GM23338 (cell line): ENCODE measurements around the gene KLC1. TPM values are rescaled to one million over a fixed set of nuclear protein-coding genes. Genes with fewer than 3 reads are reported as not detected.

Source experiments
- ATAC-seq: fragments of 200-7000 bp; cut with Tn5 transposase; 3 replicates; pipeline ENCODE4 v1.9.1; 2020
- DNase-seq: peaks from one replicate; pipeline ENCODE4 v3.0.0-alpha.2; 2015; ENCODE audit warnings: low spot score
- H2AFZ ChIP-seq: fragments of 200-600 bp; sonication (generic); 2 replicates; pipeline ENCODE4 v1.8.0; 2016; ENCODE audit warnings: antibody characterized with exemption, mild to moderate bottlenecking, moderate library complexity
- H3F3A ChIP-seq: fragments of 200-600 bp; sonication (generic); replicated peaks from 2 replicates; pipeline ENCODE4 v1.8.0; 2017; ENCODE audit warnings: antibody characterized with exemption, mixed run types, low read depth
- H3K27ac ChIP-seq: fragments of 200-600 bp; sonication (generic); 2 replicates; pipeline ENCODE4 v1.6.1; 2016; ENCODE audit warnings: low read depth
- H3K27me3 ChIP-seq: fragments of 200-600 bp; sonication (generic); 2 replicates; pipeline ENCODE4 v1.8.0; 2016; ENCODE audit warnings: mild to moderate bottlenecking, mixed run types, moderate library complexity; ENCODE audit not compliant: insufficient read depth
- H3K36me3 ChIP-seq: fragments of 200-600 bp; sonication (generic); 2 replicates; pipeline ENCODE4 v1.8.0; 2016; ENCODE audit warnings: mild to moderate bottlenecking; ENCODE audit not compliant: insufficient read depth
- H3K4me1 ChIP-seq: fragments of 200-600 bp; sonication (generic); 2 replicates; pipeline ENCODE4 v1.8.0; 2016; ENCODE audit warnings: mild to moderate bottlenecking, moderate library complexity; ENCODE audit not compliant: insufficient read depth
- H3K4me2 ChIP-seq: fragments of 200-600 bp; sonication (generic); 2 replicates; pipeline ENCODE4 v1.7.1; 2017; ENCODE audit warnings: mixed run types
- H3K4me3 ChIP-seq: fragments of 200-600 bp; sonication (generic); 2 replicates; pipeline ENCODE4 v1.6.1; 2016; ENCODE audit warnings: mixed run types
- H3K79me2 ChIP-seq: fragments of 200-600 bp; sonication (generic); replicated peaks from 2 replicates; pipeline ENCODE4 v1.8.0; 2017; ENCODE audit warnings: mild to moderate bottlenecking; ENCODE audit not compliant: insufficient read depth
- H3K9me2 ChIP-seq: fragments of 200-600 bp; sonication (generic); 2 replicates; pipeline ENCODE4 v1.8.0; 2017; ENCODE audit not compliant: insufficient read depth
- H4K20me1 ChIP-seq: fragments of 200-600 bp; sonication (generic); replicated peaks from 2 replicates; pipeline ENCODE4 v1.8.0; 2017; ENCODE audit warnings: mild to moderate bottlenecking; ENCODE audit not compliant: insufficient read depth
- H3K27ac Mint-ChIP-seq: 2 replicates; pipeline ENCODE4 v1.8.0; 2020; ENCODE audit warnings: inconsistent platforms, mild to moderate bottlenecking, moderate library complexity, mixed read lengths
- H3K27me3 Mint-ChIP-seq: 3 replicates; pipeline ENCODE4 v1.8.0; 2022; ENCODE audit warnings: low read depth, mild to moderate bottlenecking, moderate library complexity, mixed read lengths, inconsistent platforms; ENCODE audit not compliant: insufficient read depth, poor library complexity
- H3K36me3 Mint-ChIP-seq: 3 replicates; pipeline ENCODE4 v1.8.0; 2021; ENCODE audit warnings: low read depth, mild to moderate bottlenecking, inconsistent platforms, moderate library complexity, mixed read lengths
- H3K4me1 Mint-ChIP-seq: 3 replicates; pipeline ENCODE4 v1.8.0; 2020; ENCODE audit warnings: mild to moderate bottlenecking, inconsistent platforms, mixed read lengths
- H3K4me3 Mint-ChIP-seq: 3 replicates; pipeline ENCODE4 v1.8.0; 2021; ENCODE audit warnings: moderate library complexity, mild to moderate bottlenecking, inconsistent platforms, mixed read lengths
- H3K9me3 Mint-ChIP-seq: 3 replicates; pipeline ENCODE4 v1.8.0; 2020; ENCODE audit warnings: moderate library complexity, mild to moderate bottlenecking, inconsistent platforms, mixed read lengths
- CTCF ChIP-seq, 2 experiments: fragments of 200-600 bp in 1 of 2; sonication (generic) in 1 of 2; conservative IDR thresholded peaks; 2 replicates each; pipeline versions ENCODE4 v1.5.1 to v1.6.1; 2016 to 2017; ENCODE audit warnings: antibody characterized with exemption in 2 of 2, low read depth in 2 of 2, mild to moderate bottlenecking in 2 of 2, moderate library complexity in 1 of 2
- ZNF462 ChIP-seq: fragments of 250-450 bp; sonication (Bioruptor Pico); IDR thresholded peaks from 2 replicates; pipeline ENCODE4 v1.5.0; 2020; ENCODE audit warnings: mild to moderate bottlenecking, moderate library complexity
- polyA plus RNA-seq: library from polyadenylated mRNA; unstranded; fragments of >200 nt; fragmentation: Nextera tagmentation; extraction: Ambion mirVana; gene quantifications from 2 replicates; pipeline ENCODE4 v1.2.1, GENCODE V29; 2016
- total RNA-seq: library from RNA; depleted of rRNA; stranded (reverse); fragments of >200 nt; shearing (Covaris generic); gene quantifications from 2 replicates; pipeline ENCODE4 v1.2.3, GENCODE V29; 2014

KLC1 gene
- total and polyA plus RNA-seq, 2 experiments from 2014 or later = 165 to 308 TPM

GRCh38 chr14:103684471-103684870 lies 55.5 kb downstream of the KLC1 start (continued):
- TF ChIP-seq ZNF462 (CRISPR knock-in tag) = no peak

GRCh38 chr14:103684871-103685270 lies 55.9 kb downstream of the KLC1 start:
- ATAC-seq (no peak), DNase-seq (no peak)
- peaks cover 9% of the 10 kb centered on the region; the same call in 1 of the 2 replicates for H3F3A ChIP-seq
- Mint-ChIP-seq H3K27me3 (peaks cover 10% of the 10 kb centered on the region), H3K27ac (no peak overlapping the region), H3K36me3 (peaks cover 57% of the 10 kb centered on the region), H3K4me3 (no peak overlapping the region), H3K9me3 (no peaks in the 10 kb centered on the region), H3K4me1 (peaks cover 3% of the 10 kb centered on the region; the same call in 2 of the 3 replicates)
- H3K4me3 ChIP-seq = no peak overlapping the region
- peaks cover 55% of the 10 kb centered on the region for H3K36me3 ChIP-seq
- H3K27me3 ChIP-seq = no peaks in the 10 kb centered on the region
- no peak overlapping the region for H3K27ac ChIP-seq
- no peak for TF ChIP-seq CTCF (conservative IDR thresholded peaks at IDR 0.05; ENCODE audit: low read depth in 2 of 2)
- H3K79me2 ChIP-seq = peaks cover 40% of the 10 kb centered on the region
- no peak overlapping the region for H2AFZ ChIP-seq
- no peak overlapping the region for H3K4me2 ChIP-seq
- H4K20me1 ChIP-seq = peaks cover 36% of the 10 kb centered on the region
- H3K9me2 ChIP-seq = no peaks in the 10 kb centered on the region
- H3K4me1 ChIP-seq = no peaks in the 10 kb centered on the region
